ENCODE results near the gene TRIO.

Gene TRIO

DNA sequence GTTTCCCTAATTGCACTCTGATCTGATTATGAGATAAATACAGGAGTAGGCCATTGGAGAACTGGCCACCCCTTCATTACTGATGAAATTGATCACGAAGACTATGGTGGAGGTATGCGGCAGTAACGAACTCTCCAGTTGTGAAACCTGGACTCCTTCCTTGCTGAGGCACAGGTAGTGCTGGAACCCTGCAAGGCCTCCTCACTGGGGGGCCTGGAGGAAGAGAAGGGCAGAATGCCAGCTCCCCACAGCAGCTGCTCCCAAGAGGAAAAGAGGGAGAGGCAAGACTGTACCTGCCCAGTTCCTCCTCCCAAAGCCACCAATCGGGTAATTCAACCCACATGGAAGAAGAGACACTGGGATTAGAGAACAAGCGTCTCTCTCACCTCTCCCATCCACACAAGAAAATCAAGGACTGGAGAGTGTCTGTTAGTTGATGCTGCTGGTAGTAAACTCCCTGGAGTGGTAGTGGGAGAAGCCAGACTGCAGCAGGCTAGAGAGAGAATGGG lies 19.1 kb upstream of the TRIO start:
- 90% methylated on average over 4 of the region's 5 CpGs for WGBS
- H3K4me3 ChIP-seq (ENCODE audit: low read length), result no peak overlapping the region
- H3K4me1 ChIP-seq (ENCODE audit: insufficient read depth, low read length), result peaks cover under 1% of the 10 kb centered on the region; the same call in 1 of the 2 replicates
- H3K27ac ChIP-seq (ENCODE audit: low read depth, low read length), result no peak overlapping the region
- no peaks in the 10 kb centered on the region for H3K27me3 ChIP-seq (ENCODE audit: insufficient read depth, low read length)
- H3K9me3 ChIP-seq (ENCODE audit: insufficient read depth, low read depth, low read length), result no peaks in the 10 kb centered on the region
- H3K36me3 ChIP-seq (ENCODE audit: insufficient read depth, low read length), result no peaks in the 10 kb centered on the region
- H3K9ac ChIP-seq (ENCODE audit: low read depth, low read length), result no peak overlapping the region

DNA sequence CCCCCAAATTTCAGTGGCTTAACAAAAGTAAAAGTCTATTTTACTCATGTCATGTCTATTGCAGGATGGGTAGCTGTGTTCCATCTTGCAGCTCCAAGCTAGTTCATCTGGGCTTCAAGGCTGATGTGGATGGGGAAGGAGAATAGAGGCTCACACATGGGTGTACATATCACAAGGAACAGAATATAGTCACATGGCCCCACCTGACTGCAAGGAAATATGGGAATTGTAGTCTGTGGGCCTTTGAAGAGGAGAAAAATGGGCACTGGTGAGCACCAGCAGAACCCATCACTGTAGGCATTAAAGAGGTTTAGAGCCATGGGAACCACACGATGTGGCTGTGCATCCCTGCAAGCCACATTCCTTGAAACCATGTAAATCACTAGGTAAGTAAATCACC lies 17.9 kb upstream of the TRIO start:
- Histone ChIP-seq H3K27me3 (ENCODE audit: insufficient read depth, low read length) (no peaks in the 10 kb centered on the region), H3K27ac (ENCODE audit: low read depth, low read length) (no peak overlapping the region), H3K9ac (ENCODE audit: low read depth, low read length) (no peak overlapping the region), H3K4me1 (ENCODE audit: insufficient read depth, low read length) (no peaks in the 10 kb centered on the region), H3K9me3 (ENCODE audit: insufficient read depth, low read depth, low read length) (no peaks in the 10 kb centered on the region), H3K4me3 (ENCODE audit: low read length) (no peak overlapping the region), H3K36me3 (ENCODE audit: insufficient read depth, low read length) (no peaks in the 10 kb centered on the region)
- WGBS, result 81% methylated on average over 1 of the region's 1 CpG

DNA sequence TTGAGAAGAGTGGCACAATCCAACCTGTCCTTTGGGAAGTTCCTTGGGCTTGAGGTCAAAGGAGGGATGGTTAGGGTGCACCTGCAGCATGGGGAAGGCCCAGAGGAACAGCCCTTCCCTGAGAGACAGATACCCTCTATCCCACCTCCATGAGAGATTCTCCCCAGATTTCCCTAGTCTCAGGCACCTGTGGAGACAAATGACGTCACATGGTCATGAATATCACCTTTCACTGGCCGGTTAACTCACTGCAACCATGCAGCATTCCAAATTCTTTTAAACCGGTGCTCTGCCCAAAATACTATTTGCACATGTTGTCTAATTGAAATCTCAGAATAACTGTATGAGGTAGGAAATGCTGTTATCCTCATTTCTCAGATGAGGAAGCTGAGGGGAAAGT lies 15.6 kb upstream of the TRIO start:
- no peak overlapping the region for H3K27ac ChIP-seq (ENCODE audit: low read depth, low read length)
- no peaks in the 10 kb centered on the region for H3K9me3 ChIP-seq (ENCODE audit: insufficient read depth, low read depth, low read length)
- H3K4me1 ChIP-seq (ENCODE audit: insufficient read depth, low read length), result no peaks in the 10 kb centered on the region
- H3K36me3 ChIP-seq (ENCODE audit: insufficient read depth, low read length), result no peaks in the 10 kb centered on the region
- 64% methylated on average over 3 of the region's 3 CpGs for WGBS
- H3K4me3 ChIP-seq (ENCODE audit: low read length), result no peak overlapping the region
- no peak overlapping the region for H3K9ac ChIP-seq (ENCODE audit: low read depth, low read length)
- no peaks in the 10 kb centered on the region for H3K27me3 ChIP-seq (ENCODE audit: insufficient read depth, low read length)

DNA sequence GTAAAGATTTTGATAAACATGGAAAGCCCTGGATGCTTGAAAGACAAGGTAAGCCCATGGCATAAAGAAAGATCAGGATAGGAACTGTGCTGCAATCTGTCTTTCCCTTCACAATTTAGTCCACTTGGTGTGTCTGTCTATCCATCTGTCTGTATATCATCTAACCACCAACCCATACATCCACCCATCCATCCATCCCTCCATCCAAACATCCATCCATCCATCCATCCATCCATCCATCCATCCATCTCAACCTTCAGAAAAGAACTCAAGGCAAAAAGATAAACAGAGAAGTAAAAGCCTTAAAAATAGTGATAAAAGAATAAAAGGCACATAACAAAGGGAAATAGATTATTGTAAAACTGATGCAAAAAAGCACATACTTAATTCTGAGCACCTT lies 15.1 kb upstream of the TRIO start:
- H3K4me1 ChIP-seq (ENCODE audit: insufficient read depth, low read length), result no peaks in the 10 kb centered on the region

DNA sequence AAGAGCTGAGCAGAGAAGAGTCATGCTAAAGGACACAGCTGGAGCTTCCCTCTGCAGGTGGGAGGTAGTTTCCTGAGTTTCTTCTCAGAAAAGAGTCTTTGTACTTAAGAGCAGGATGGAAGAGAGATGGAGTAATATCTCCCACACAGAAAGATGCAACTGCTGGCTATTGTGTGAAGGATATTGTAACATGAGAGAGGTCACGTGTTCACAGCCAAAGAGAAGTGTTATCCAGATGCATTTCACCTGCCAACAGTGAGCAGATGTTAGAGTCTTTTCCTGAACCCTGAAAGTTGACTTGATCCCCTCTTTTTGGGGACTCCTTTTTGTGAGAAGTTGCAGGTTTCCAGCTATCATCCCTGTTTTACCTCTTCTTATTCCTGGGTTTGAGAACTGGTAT lies 14.0 kb upstream of the TRIO start:
- Histone ChIP-seq H3K9me3 (ENCODE audit: insufficient read depth, low read depth, low read length) (no peaks in the 10 kb centered on the region), H3K9ac (ENCODE audit: low read depth, low read length) (no peak overlapping the region), H3K27ac (ENCODE audit: low read depth, low read length) (no peak overlapping the region), H3K4me1 (ENCODE audit: insufficient read depth, low read length) (no peaks in the 10 kb centered on the region), H3K27me3 (ENCODE audit: insufficient read depth, low read length) (no peaks in the 10 kb centered on the region), H3K4me3 (ENCODE audit: low read length) (no peak overlapping the region), H3K36me3 (ENCODE audit: insufficient read depth, low read length) (no peaks in the 10 kb centered on the region)
- WGBS, result 95% methylated on average over 1 of the region's 1 CpG

More for the DNA sequence above, 15.1 kb upstream of the TRIO start:
- no peaks in the 10 kb centered on the region for H3K27me3 ChIP-seq (ENCODE audit: insufficient read depth, low read length)
- H3K9me3 ChIP-seq (ENCODE audit: insufficient read depth, low read depth, low read length), result no peaks in the 10 kb centered on the region
- H3K27ac ChIP-seq (ENCODE audit: low read depth, low read length), result no peak overlapping the region
- H3K36me3 ChIP-seq (ENCODE audit: insufficient read depth, low read length), result no peaks in the 10 kb centered on the region
- H3K9ac ChIP-seq (ENCODE audit: low read depth, low read length), result no peak overlapping the region
- no peak overlapping the region for H3K4me3 ChIP-seq (ENCODE audit: low read length)

DNA sequence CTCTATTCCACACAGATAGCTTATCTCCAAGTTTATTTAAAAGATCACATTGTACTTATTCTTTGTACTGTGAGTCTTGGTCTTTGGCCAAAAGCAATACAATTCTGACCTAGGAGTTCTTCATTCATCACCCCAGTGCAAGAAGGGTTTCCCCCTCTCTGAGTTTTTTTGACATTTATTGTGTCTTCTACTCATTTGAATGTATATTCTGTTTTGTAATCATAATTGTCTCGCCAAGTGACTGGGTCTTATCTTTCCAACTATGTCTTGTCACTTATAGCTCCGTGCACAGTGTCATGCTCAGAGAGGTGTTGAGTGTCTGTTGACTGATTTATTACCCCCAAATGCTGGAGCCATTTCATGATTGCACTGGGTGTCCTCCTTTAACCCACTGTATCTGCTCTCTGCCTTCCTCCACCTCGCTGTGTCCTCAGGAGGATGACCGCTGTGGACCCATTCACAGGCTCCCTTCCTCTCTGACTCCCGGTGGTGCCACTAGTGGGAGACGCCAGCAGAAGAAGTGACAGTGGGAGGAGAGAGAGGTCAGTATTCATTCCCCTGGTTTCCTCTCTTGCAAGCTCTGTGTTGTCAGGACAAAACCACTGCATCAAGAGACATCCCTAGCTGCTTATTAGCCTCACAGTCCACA lies 11.2 kb upstream of the TRIO start:
- no peaks in the 10 kb centered on the region for H3K4me1 ChIP-seq (ENCODE audit: insufficient read depth, low read length)
- no peak overlapping the region for H3K4me3 ChIP-seq (ENCODE audit: low read length)
- H3K9ac ChIP-seq (ENCODE audit: low read depth, low read length), result no peak overlapping the region
- no peaks in the 10 kb centered on the region for H3K27me3 ChIP-seq (ENCODE audit: insufficient read depth, low read length)
- H3K27ac ChIP-seq (ENCODE audit: low read depth, low read length), result no peak overlapping the region
- WGBS, result 94% methylated on average over 6 of the region's 6 CpGs
- no peaks in the 10 kb centered on the region for H3K9me3 ChIP-seq (ENCODE audit: insufficient read depth, low read depth, low read length)
- H3K36me3 ChIP-seq (ENCODE audit: insufficient read depth, low read length), result no peaks in the 10 kb centered on the region

DNA sequence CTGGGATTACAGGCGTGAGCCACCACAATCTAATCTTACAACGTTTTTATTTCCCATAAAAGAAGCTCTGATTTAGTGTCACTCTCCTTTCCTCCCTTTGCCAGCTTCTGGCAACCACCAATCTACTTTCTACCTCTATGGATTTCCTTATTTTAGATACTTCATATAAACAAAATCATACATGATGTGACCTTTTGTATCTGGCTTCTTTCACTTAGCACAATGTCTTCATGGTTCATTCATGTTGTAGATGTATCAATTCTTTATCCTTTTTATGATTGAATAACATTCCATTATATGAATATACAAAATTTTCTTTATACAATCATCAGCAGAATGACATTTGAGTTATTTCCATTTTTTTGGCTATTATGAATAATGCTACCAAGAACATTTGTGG lies 9.7 kb upstream of the TRIO start:
- Histone ChIP-seq H3K36me3 (ENCODE audit: insufficient read depth, low read length) (no peaks in the 10 kb centered on the region), H3K27ac (ENCODE audit: low read depth, low read length) (no peak overlapping the region), H3K9ac (ENCODE audit: low read depth, low read length) (no peak overlapping the region), H3K27me3 (ENCODE audit: insufficient read depth, low read length) (no peaks in the 10 kb centered on the region; the same call in 1 of the 2 replicates), H3K4me3 (ENCODE audit: low read length) (no peak overlapping the region), H3K9me3 (ENCODE audit: insufficient read depth, low read depth, low read length) (no peaks in the 10 kb centered on the region), H3K4me1 (ENCODE audit: insufficient read depth, low read length) (no peaks in the 10 kb centered on the region)
- 79% methylated on average over 2 of the region's 2 CpGs for WGBS

DNA sequence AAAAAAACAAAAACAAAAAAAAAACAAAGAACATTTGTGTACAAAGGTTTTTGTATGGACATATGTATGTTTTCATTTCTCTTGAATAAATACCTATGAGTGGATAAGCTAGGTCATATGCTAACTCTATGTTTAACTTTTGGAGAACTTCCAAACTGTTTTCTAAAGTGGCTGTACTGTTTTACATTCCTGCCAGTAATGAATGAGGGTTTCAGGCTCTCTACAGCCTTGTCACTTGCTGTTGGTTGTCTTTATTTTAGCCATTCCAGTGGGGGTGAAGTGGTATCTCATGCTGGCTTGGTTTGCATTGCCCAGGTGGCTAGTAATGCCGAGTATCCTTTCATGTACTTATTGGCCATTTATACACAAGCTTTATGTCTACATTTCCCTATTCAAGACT lies 9.1 kb upstream of the TRIO start:
- no peaks in the 10 kb centered on the region for H3K4me1 ChIP-seq (ENCODE audit: insufficient read depth, low read length)

DNA sequence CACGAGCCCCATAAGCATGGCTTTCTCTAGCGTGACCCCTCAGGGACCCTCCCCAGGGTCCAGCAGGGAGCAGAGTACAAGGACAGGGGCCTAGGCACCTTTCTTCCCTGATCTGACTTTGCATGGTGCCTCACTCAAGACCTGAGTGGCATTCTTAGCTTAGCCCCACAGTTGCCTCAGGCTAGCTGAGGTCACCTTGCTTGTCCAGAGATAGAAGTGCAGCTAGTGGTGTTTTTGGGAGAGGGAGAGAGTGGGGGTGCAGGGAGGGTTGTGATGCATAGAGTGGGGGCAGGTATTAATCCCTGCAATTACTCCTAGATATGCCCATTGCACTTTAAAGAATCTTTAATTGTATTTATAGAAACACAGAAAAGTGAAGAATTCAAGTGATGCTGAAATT lies 8.4 kb upstream of the TRIO start:
- H3K4me1 ChIP-seq (ENCODE audit: insufficient read depth, low read length), result no peaks in the 10 kb centered on the region
- 70% methylated on average over 2 of the region's 2 CpGs for WGBS

More for the DNA sequence above, 9.1 kb upstream of the TRIO start:
- Histone ChIP-seq H3K9ac (ENCODE audit: low read depth, low read length) (no peak overlapping the region), H3K36me3 (ENCODE audit: insufficient read depth, low read length) (no peaks in the 10 kb centered on the region), H3K9me3 (ENCODE audit: insufficient read depth, low read depth, low read length) (no peaks in the 10 kb centered on the region), H3K4me3 (ENCODE audit: low read length) (no peak overlapping the region), H3K27me3 (ENCODE audit: insufficient read depth, low read length) (no peaks in the 10 kb centered on the region; the same call in 1 of the 2 replicates), H3K27ac (ENCODE audit: low read depth, low read length) (no peak overlapping the region)
- WGBS, result 89% methylated on average over 1 of the region's 1 CpG

DNA sequence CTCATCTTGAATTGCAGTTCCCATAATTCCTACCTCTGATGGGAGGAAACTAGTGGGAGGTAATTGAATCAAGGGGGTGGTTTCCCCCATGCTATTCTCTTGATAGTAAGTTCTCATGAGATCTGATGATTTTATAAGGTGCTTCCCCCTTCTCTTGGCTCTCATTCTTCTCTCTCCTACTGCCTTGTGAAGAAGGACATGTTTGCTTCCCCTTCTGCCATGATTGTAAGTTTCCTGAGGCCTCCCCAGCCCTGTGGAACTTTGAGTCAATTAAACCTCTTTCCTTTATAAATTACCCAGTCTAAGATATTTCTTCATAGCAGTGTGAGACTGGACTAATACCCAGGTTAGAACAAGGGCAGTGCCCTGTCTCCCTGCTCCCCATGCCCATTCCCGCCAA lies 7.5 kb upstream of the TRIO start:
- Histone ChIP-seq H3K9ac (ENCODE audit: low read depth, low read length) (no peak overlapping the region), H3K27ac (ENCODE audit: low read depth, low read length) (no peak overlapping the region), H3K27me3 (ENCODE audit: insufficient read depth, low read length) (no peaks in the 10 kb centered on the region; the same call in 1 of the 2 replicates), H3K36me3 (ENCODE audit: insufficient read depth, low read length) (no peaks in the 10 kb centered on the region), H3K4me3 (ENCODE audit: low read length) (no peak overlapping the region), H3K4me1 (ENCODE audit: insufficient read depth, low read length) (no peaks in the 10 kb centered on the region), H3K9me3 (ENCODE audit: insufficient read depth, low read depth, low read length) (no peaks in the 10 kb centered on the region)
- WGBS, result 91% methylated on average over 1 of the region's 1 CpG

More for the DNA sequence above, 8.4 kb upstream of the TRIO start:
- Histone ChIP-seq H3K27ac (ENCODE audit: low read depth, low read length) (no peak overlapping the region), H3K9ac (ENCODE audit: low read depth, low read length) (no peak overlapping the region), H3K36me3 (ENCODE audit: insufficient read depth, low read length) (no peaks in the 10 kb centered on the region), H3K9me3 (ENCODE audit: insufficient read depth, low read depth, low read length) (no peaks in the 10 kb centered on the region), H3K4me3 (ENCODE audit: low read length) (no peak overlapping the region), H3K27me3 (ENCODE audit: insufficient read depth, low read length) (no peaks in the 10 kb centered on the region; the same call in 1 of the 2 replicates)

DNA sequence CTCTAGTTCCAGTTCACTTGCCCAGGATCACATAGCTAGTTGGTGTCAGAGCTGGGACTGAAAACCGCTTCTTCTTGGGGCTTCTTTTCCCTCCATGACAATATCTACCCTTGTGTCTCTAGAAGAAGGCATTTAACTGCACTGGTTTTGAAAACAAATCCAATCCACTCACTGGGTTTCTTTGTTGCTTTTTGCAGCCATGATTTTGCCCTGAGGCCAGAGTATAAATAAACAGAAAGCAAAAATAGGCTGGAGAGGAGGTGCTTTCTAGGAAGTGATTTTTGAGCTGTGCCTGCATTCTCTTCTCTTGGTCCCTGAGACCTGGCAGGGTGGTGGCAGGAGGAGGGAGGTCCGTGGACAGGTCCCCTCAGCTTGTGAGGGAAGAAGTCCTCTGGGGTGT lies 6.9 kb upstream of the TRIO start:
- Histone ChIP-seq H3K36me3 (ENCODE audit: insufficient read depth, low read length) (no peaks in the 10 kb centered on the region), H3K4me3 (ENCODE audit: low read length) (no peak overlapping the region), H3K9ac (ENCODE audit: low read depth, low read length) (no peak overlapping the region), H3K9me3 (ENCODE audit: insufficient read depth, low read depth, low read length) (no peaks in the 10 kb centered on the region), H3K27me3 (ENCODE audit: insufficient read depth, low read length) (no peaks in the 10 kb centered on the region; the same call in 1 of the 2 replicates), H3K4me1 (ENCODE audit: insufficient read depth, low read length) (0 out of 2 replicates have a peak, but pooled peaks cover under 1% of the 10 kb centered on the region), H3K27ac (ENCODE audit: low read depth, low read length) (no peak overlapping the region)
- whole genome bisulfite sequencing, result 82% methylated on average over 2 of the region's 2 CpGs
